IMR-90 (cell line): ENCODE data around the gene ACTR1A. TPM values are rescaled to one million over a fixed set of nuclear protein-coding genes. Genes with fewer than 3 reads are reported as not detected.
"Not testable (repeated sequence)": the region's sequence is repeated elsewhere in the genome, so short reads cannot be mapped to it uniquely, and the experiment has no call there.

Source experiments
- ATAC-seq: fragments of 200-7000 bp; cut with Tn5 transposase; 2 replicates; pipeline ENCODE4 v1.9.1; 2020; ENCODE audit warnings: low read depth, mild to moderate bottlenecking, moderate library complexity
- BruUV-seq: library from RNA; stranded (reverse); fragments of 400-500 nt; replicated peaks from 2 replicates; lab custom pipeline; 2021; lab: Mats Ljungman, UMichigan
- CTCF ChIA-PET: fragments of 300-600 bp; formaldehyde crosslinking; extraction: SDS; loops from one replicate; lab custom pipeline; 2021; ENCODE audit warnings: antibody characterized with exemption; lab: Yijun Ruan, JAX
- POLR2A ChIA-PET: fragments of 300-600 bp; sonication (Branson Sonifier 250); formaldehyde crosslinking; loops from one replicate; lab custom pipeline; 2022; ENCODE audit warnings: antibody characterized with exemption; ENCODE audit not compliant: unreplicated experiment; lab: Charles Lee
- DNase-seq: peaks from one replicate; pipeline ENCODE4 v3.0.0; 2013
- H2AFZ ChIP-seq: replicated peaks from 2 replicates; pipeline ENCODE3; 2013; ENCODE audit warnings: low read length, mild to moderate bottlenecking; ENCODE audit not compliant: poor library complexity
- H2AK5ac ChIP-seq: 2 replicates; pipeline ENCODE4 v1.6.1; 2013; ENCODE audit warnings: low read depth, low read length, inconsistent platforms
- H2AK9ac ChIP-seq: replicated peaks from 2 replicates; pipeline ENCODE3; 2013; ENCODE audit warnings: mild to moderate bottlenecking, low read depth, low read length, moderate library complexity; ENCODE audit not compliant: poor library complexity
- H2BK120ac ChIP-seq: 2 replicates; pipeline ENCODE4 v1.6.1; 2013; ENCODE audit warnings: low read depth, low read length, inconsistent platforms
- H2BK15ac ChIP-seq: 3 replicates; pipeline ENCODE4 v1.6.1; 2013; ENCODE audit warnings: low read depth, low read length, inconsistent platforms
- H2BK20ac ChIP-seq: 2 replicates; pipeline ENCODE4 v1.6.1; 2013; ENCODE audit warnings: low read depth, mild to moderate bottlenecking, inconsistent platforms, low read length, moderate library complexity
- H2BK5ac ChIP-seq: 2 replicates; pipeline ENCODE4 v1.6.1; 2013; ENCODE audit warnings: mild to moderate bottlenecking, low read depth, low read length, inconsistent platforms; ENCODE audit not compliant: poor library complexity, severe bottlenecking
- H3K14ac ChIP-seq: replicated peaks from 2 replicates; pipeline ENCODE4 v1.6.1; 2013; ENCODE audit warnings: low read depth, low read length, inconsistent platforms
- H3K18ac ChIP-seq: 2 replicates; pipeline ENCODE4 v1.6.1; 2013; ENCODE audit warnings: low read depth, low read length, control low read depth
- H3K23ac ChIP-seq: 2 replicates; pipeline ENCODE4 v1.6.1; 2013; ENCODE audit warnings: low read depth, low read length, inconsistent platforms
- H3K27ac ChIP-seq: 2 replicates; pipeline ENCODE4 v1.5.1; 2013; ENCODE audit warnings: mild to moderate bottlenecking, control low read depth, low read length; ENCODE audit not compliant: insufficient read depth
- H3K27me3 ChIP-seq: 2 replicates; pipeline ENCODE4 v1.6.1; 2013; ENCODE audit warnings: low read length; ENCODE audit not compliant: control insufficient read depth, insufficient read depth
- H3K36me3 ChIP-seq: 2 replicates; pipeline ENCODE4 v1.6.1; 2013; ENCODE audit warnings: low read length, mixed read lengths; ENCODE audit not compliant: control insufficient read depth, insufficient read depth
- H3K4ac ChIP-seq: 2 replicates; pipeline ENCODE4 v1.6.1; 2013; ENCODE audit warnings: low read depth, low read length, inconsistent platforms
- H3K4me1 ChIP-seq: 2 replicates; pipeline ENCODE4 v1.6.1; 2013; ENCODE audit warnings: low read length, mixed read lengths; ENCODE audit not compliant: control insufficient read depth, insufficient read depth
- H3K4me2 ChIP-seq: 2 replicates; pipeline ENCODE4 v1.6.1; 2013; ENCODE audit warnings: low read depth, mild to moderate bottlenecking, control low read depth, low read length, moderate library complexity
- H3K4me3 ChIP-seq: 2 replicates; pipeline ENCODE4 v1.5.1; 2013; ENCODE audit warnings: low read depth, mild to moderate bottlenecking, control low read depth, low read length, moderate library complexity; ENCODE audit not compliant: insufficient read depth
- H3K56ac ChIP-seq: 2 replicates; pipeline ENCODE4 v1.6.1; 2013; ENCODE audit warnings: low read length, inconsistent platforms; ENCODE audit not compliant: insufficient read depth; ENCODE audit errors: extremely low read depth
- H3K79me1 ChIP-seq, 2 experiments: 2 replicates each; pipeline ENCODE4 v1.6.1; 2013; ENCODE audit warnings: low read length in 2 of 2, inconsistent platforms in 1 of 2, low read depth in 1 of 2
- H3K9ac ChIP-seq: 2 replicates; pipeline ENCODE4 v1.6.1; 2013; ENCODE audit warnings: low read depth, low read length, control low read depth
- H3K9me1 ChIP-seq: 2 replicates; pipeline ENCODE4 v1.6.1; 2013; ENCODE audit warnings: low read length, inconsistent platforms; ENCODE audit not compliant: insufficient read depth
- H3K9me3 ChIP-seq: 2 replicates; pipeline ENCODE4 v1.6.1; 2013; ENCODE audit warnings: low read length; ENCODE audit not compliant: control insufficient read depth, insufficient read depth
- H4K20me1 ChIP-seq: 2 replicates; pipeline ENCODE4 v1.6.1; 2013; ENCODE audit warnings: low read length, inconsistent platforms; ENCODE audit not compliant: insufficient read depth
- H4K5ac ChIP-seq: 2 replicates; pipeline ENCODE4 v1.6.1; 2013; ENCODE audit warnings: mild to moderate bottlenecking, low read depth, low read length, control low read depth
- H4K8ac ChIP-seq, 2 experiments: 2 replicates each; pipeline ENCODE4 v1.6.1; 2013; ENCODE audit warnings: low read depth in 2 of 2, low read length in 2 of 2, control low read depth in 1 of 2, inconsistent platforms in 1 of 2
- H4K91ac ChIP-seq: 2 replicates; pipeline ENCODE4 v1.6.1; 2013; ENCODE audit warnings: low read depth, low read length, inconsistent platforms; ENCODE audit not compliant: insufficient read depth
- BHLHE40 ChIP-seq: fragments of 150-350 bp; IDR thresholded peaks from 2 replicates; pipeline ENCODE4 v1.6.1; 2016; ENCODE audit warnings: mild to moderate bottlenecking, low read depth, low read length
- CHD1 ChIP-seq: IDR thresholded peaks from 2 replicates; pipeline ENCODE4 v1.6.1; 2012; ENCODE audit warnings: low read depth, low read length, improper control_type of control experiment
- POLR2A ChIP-seq: IDR thresholded peaks from 2 replicates; pipeline ENCODE4 v1.6.1; 2012; ENCODE audit warnings: mild to moderate bottlenecking, low read depth, low read length
- RAD21 ChIP-seq: IDR thresholded peaks from 2 replicates; pipeline ENCODE4 v1.6.1; 2012; ENCODE audit warnings: low read length, improper control_type of control experiment
- WGBS, 2 experiments: methylation state at CpG; one replicate each; pipeline versions ENCODE4 v1.1.5 to v1.1.7; 2013; ENCODE audit warnings: missing lambda C conversion rate in 2 of 2; ENCODE audit not compliant: insufficient read length in 1 of 2; ENCODE audit errors: extremely low coverage in 2 of 2; 5-methylcytosine and 5-hydroxymethylcytosine counted together
- dilution Hi-C: fragments of 300-500 bp; cut with HindIII; formaldehyde crosslinking; loops from one replicate; pipeline ENCODE4 v1.14.3; 2018; ENCODE audit warnings: low sequenced_read_pairs; ENCODE audit not compliant: unreplicated experiment
- in situ Hi-C: fragments of 300-500 bp; cut with MboI; formaldehyde crosslinking; loops from 3 replicates; pipeline ENCODE4 v1.14.3; 2019; ENCODE audit warnings: low sequenced_read_pairs, inconsistent platforms, mixed read lengths
- intact Hi-C: fragments of 100-400 bp; cut with micrococcal nuclease; formaldehyde crosslinking; loops from 2 replicates; pipeline ENCODE4 v1.10.0; 2022
- polyA plus RNA-seq, 3 experiments: library from polyadenylated mRNA; depleted of rRNA; stranded (reverse); fragments of >200 nt; gene quantifications; 2 replicates each; pipeline ENCODE4 v1.2.3, GENCODE V29; 2012; ENCODE audit warnings: low replicate concordance in 1 of 3
- total RNA-seq: library from RNA; depleted of rRNA; stranded (reverse); fragments of >200 nt; gene quantifications from 2 replicates; pipeline ENCODE4 v1.2.3, GENCODE V29; 2012

ACTR1A gene
- total and polyA plus RNA-seq, 2 of the 4 experiments (the other 2 are of a cell fraction), result 142 to 157 TPM

GRCh38 chr10:102501201-102502028 is 1.1 kb downstream of the ACTR1A start:
- Histone ChIP-seq H2BK20ac (no peak overlapping the region), H3K27me3 (no peaks in the 10 kb centered on the region), H3K4me2 (peak overlapping the region; percentile 96), H4K20me1 (peaks cover 61% of the 10 kb centered on the region), H4K5ac (peak overlapping the region; percentile 22; the same call in 1 of the 2 replicates), H3K4me1 (peaks cover 3% of the 10 kb centered on the region), H2BK120ac (no peak overlapping the region), H3K18ac (no peak overlapping the region), H4K91ac (0 out of 2 replicates have a peak overlapping the region, but pooled peaks have one; percentile 7), H3K9me3 (no peaks in the 10 kb centered on the region), H4K8ac (peak overlapping the region; percentile 7 to 62; a peak in 3 of 4 replicates), H3K27ac (peak overlapping the region; percentile 68), H2AFZ (peak overlapping the region; percentile 45), H3K4ac (peak overlapping the region; percentile 82), H2BK5ac (peak overlapping the region; percentile 9), H3K56ac (peak overlapping the region; percentile 75), H2BK15ac (no peak overlapping the region), H3K36me3 (no peaks in the 10 kb centered on the region), H3K9ac (peak overlapping the region; percentile 91), H3K4me3 (peak overlapping the region; percentile 60), H3K23ac (peak overlapping the region; percentile 81), H2AK9ac (peak overlapping the region; percentile 80), H2AK5ac (peak overlapping the region; percentile 65; the same call in 1 of the 2 replicates), H3K14ac (peak overlapping the region; percentile 87), H3K9me1 (peaks cover 8% of the 10 kb centered on the region; the same call in 1 of the 2 replicates), H3K79me1 (peaks cover 5 to 50% of the 10 kb centered on the region in 2 experiments)
- ChIA-PET POLR2A (no interaction called here), CTCF (no interaction called here)
- ATAC-seq (no peak), DNase-seq (peak; percentile 25)
- TSS peak; percentile 28 for BruUV-seq
- intact Hi-C loops (loop anchor here (1.0 to 5.0 kb wide), 2 partner anchors 175 to 211 kb away; partner anchors contain the start of genes ARL3 and SFXN2), in situ Hi-C loops (no loop called here), dilution Hi-C loops (loop anchor here (10.0 kb wide), 1 partner anchor 73 kb away; no protein-coding TSS in a partner anchor)
- TF ChIP-seq POLR2A (peak; percentile 68), BHLHE40 (no peak), RAD21 (no peak), CHD1 (no peak)
- WGBS, 2 experiments, result 1% methylated on average over 15 of the region's 23 CpGs; no CpG with 5 or more reads in 1 of the 2 experiments

- H3K18ac ChIP-seq, DNase-seq, H3K4ac ChIP-seq, H3K9me3 ChIP-seq, H3K4me3 ChIP-seq, CTCF ChIA-PET, H2BK15ac ChIP-seq, BruUV-seq, H4K8ac ChIP-seq, H3K23ac ChIP-seq, H3K9ac ChIP-seq, H3K14ac ChIP-seq, ATAC-seq, H3K56ac ChIP-seq, H2BK20ac ChIP-seq, H3K27me3 ChIP-seq, H2BK5ac ChIP-seq, H3K4me2 ChIP-seq, in situ Hi-C loops, H4K91ac ChIP-seq, H2AFZ ChIP-seq, H4K5ac ChIP-seq, H2BK120ac ChIP-seq, H3K36me3 ChIP-seq, H3K27ac ChIP-seq, POLR2A ChIA-PET, H2AK9ac ChIP-seq, H3K4me1 ChIP-seq, H2AK5ac ChIP-seq, H3K9me1 ChIP-seq: not testable (repeated sequence)
- Histone ChIP-seq H4K20me1 (peaks cover 64% of the 10 kb centered on the region), H3K79me1 (peaks cover 4 to 50% of the 10 kb centered on the region in 2 experiments)
- no CpG with 5 or more reads among the region's 13 CpGs for WGBS, 2 experiments
- intact Hi-C loops (loop anchor here (5.0 kb wide), 1 partner anchor 212 kb away; the partner anchor contains the start of genes ARL3 and SFXN2), dilution Hi-C loops (loop anchor here (10.0 kb wide), 1 partner anchor 74 kb away; no protein-coding TSS in a partner anchor)
Observed at GRCh38 chr10:102500686-102501085, 1.8 kb downstream of the ACTR1A start.
